Spleen (tissue), 11 donors: ENCODE measurements around the gene ACP4. TPM values are rescaled to one million over a fixed set of nuclear protein-coding genes. Genes with fewer than 3 reads are reported as not detected.

Experiments used
- DNase-seq: peaks from one replicate; pipeline ENCODE4 v3.0.0-alpha.2; 2020
- H3K27ac ChIP-seq, 8 donors: fragments of 200-600 bp; sonication (generic) in 7 of 8; 1 replicate in 4 of 8; 2 replicates in 4 of 8; pipeline versions ENCODE4 v1.5.0 to v1.8.0; 2016 to 2021; ENCODE audit warnings: inconsistent platforms in 4 of 8, mild to moderate bottlenecking in 4 of 8, moderate library complexity in 1 of 8
- H3K27me3 ChIP-seq, 7 donors: fragments of 200-600 bp; sonication (generic) in 6 of 7; replicated peaks in 1 of 7; 1 replicate in 4 of 7; 2 replicates in 3 of 7; pipeline versions ENCODE4 v1.5.0 to v1.8.0; 2016 to 2021; ENCODE audit warnings: inconsistent platforms in 3 of 7, mild to moderate bottlenecking in 1 of 7
- H3K36me3 ChIP-seq, 6 donors: fragments of 200-600 bp; sonication (generic) in 5 of 6; 1 replicate in 4 of 6; 2 replicates in 2 of 6; pipeline versions ENCODE4 v1.5.0 to v1.8.0; 2016 to 2021; ENCODE audit warnings: inconsistent platforms in 2 of 6
- H3K4me1 ChIP-seq, 6 donors: fragments of 200-600 bp; sonication (generic) in 5 of 6; 1 replicate in 3 of 6; 2 replicates in 3 of 6; pipeline versions ENCODE4 v1.5.0 to v1.8.0; 2016 to 2021; ENCODE audit warnings: inconsistent platforms in 3 of 6
- H3K4me3 ChIP-seq, 8 donors: fragments of 200-600 bp; sonication (generic) in 7 of 8; 1 replicate in 4 of 8; 2 replicates in 4 of 8; pipeline versions ENCODE4 v1.5.0 to v1.8.0; 2016 to 2021; ENCODE audit warnings: inconsistent platforms in 4 of 8, mild to moderate bottlenecking in 4 of 8, moderate library complexity in 2 of 8
- H3K9me3 ChIP-seq, 8 donors: fragments of 200-600 bp; sonication (generic) in 7 of 8; 1 replicate in 4 of 8; 2 replicates in 4 of 8; pipeline versions ENCODE4 v1.5.0 to v1.8.0; 2016 to 2021; ENCODE audit warnings: inconsistent platforms in 4 of 8
- CTCF ChIP-seq, 11 experiments: fragments of 200-600 bp in 7 of 11; fragments of 450-650 bp in 4 of 11; sonication (generic) in 4 of 11; IDR thresholded peaks in 8 of 11; conservative IDR thresholded peaks in 3 of 11; 1 replicate in 7 of 11; 2 replicates in 4 of 11; pipeline versions ENCODE4 v1.4.0 to v1.8.0; 2016 to 2021; ENCODE audit warnings: antibody characterized with exemption in 11 of 11, inconsistent platforms in 4 of 11, mild to moderate bottlenecking in 1 of 11
- POLR2A ChIP-seq, 3 donors: fragments of 450-650 bp; IDR thresholded peaks; one replicate each; pipeline ENCODE4 v1.5.1; 2017; ENCODE audit warnings: antibody characterized with exemption in 3 of 3, mild to moderate bottlenecking in 1 of 3
- POLR2AphosphoS5 ChIP-seq, 3 donors: sonication (generic); formaldehyde crosslinking; IDR thresholded peaks; one replicate each; pipeline ENCODE4 v1.5.1; 2017; ENCODE audit warnings: antibody characterized with exemption in 3 of 3
- WGBS, 5 donors: extraction: QIAGEN DNeasy Blood & Tissue Kit in 3 of 5; methylation state at CpG; one replicate each; pipeline versions ENCODE4 v1.1.5 to v1.1.7; 2013 to 2018; 5-methylcytosine and 5-hydroxymethylcytosine counted together
- intact Hi-C: fragments of 100-400 bp; cut with DNase I; formaldehyde crosslinking; loops from one replicate; pipeline ENCODE4 v1.15.0; 2023; ENCODE audit warnings: low total_unique reads
- polyA plus RNA-seq, 3 donors: library from polyadenylated mRNA; stranded (reverse); fragments of 200-250 nt; gene quantifications; one replicate each; pipeline ENCODE4 v1.2.1, GENCODE V29; 2013
- total RNA-seq, 7 donors: library from RNA; depleted of rRNA in 3 of 7; stranded (reverse); fragments of >200 nt in 3 of 7; fragmentation: NEBNext Ultra II Directional in 4 of 7; extraction: Animal tissue kit (Norgen Biotek cat#: 25700) in 4 of 7; gene quantifications; one replicate each; pipeline versions ENCODE4 v1.1.0 to v1.2.1, GENCODE V29; 2016 to 2021
- donor health status: healthy with polysubstance abuse.
- donor health status: DM: no; HTN: no; CAD: no; lungs with moderate emphysema.
- donor health status: DM: no; HTN: no; CAD: no.
- donor health status: Bipolar disorder and iron deficiency.
- donor health status: healthy.
- donor health status: DM: no; HTN: no; CAD: no.
- donor health status: DM: yes; HTN: yes; CAD: no.

The ACP4 gene
- total and polyA plus RNA-seq, 10 donors: not detected

- 2 to 4% (median 3%) methylated on average over 32 to 67 of the region's 67 CpGs for WGBS, 5 donors
- intact Hi-C loops: no loop called here
- peaks cover 0 to 17% (median 10%) of the 10 kb centered on the region in 6 donors for H3K4me1 ChIP-seq
- no peaks in the 10 kb centered on the region for H3K9me3 ChIP-seq
- H3K36me3 ChIP-seq: no peaks in the 10 kb centered on the region
- peak overlapping the region; percentile 34 to 75 (median 48) for H3K4me3 ChIP-seq
- TF ChIP-seq CTCF (IDR thresholded peaks at IDR 0.05 in 8 of 11, conservative IDR thresholded peaks at IDR 0.05 in 3 of 11): no peak
- peak; percentile 60 to 82 (median 80) for TF ChIP-seq POLR2AphosphoS5 (IDR thresholded peaks at IDR 0.05)
- DNase-seq: peak; percentile 90
- peaks cover 0 to 86% (median 14%) of the 10 kb centered on the region in 7 donors for H3K27me3 ChIP-seq
- peak overlapping the region in 2 of 8 donors; percentile 3 to 19 for H3K27ac ChIP-seq
These were observed 45.7 kb downstream of the ACP4 start for GRCh38 chr19:50835785-50836542.

- 45 to 52% (median 46%) methylated on average over 19 of the region's 19 CpGs for WGBS, 5 donors
- DNase-seq: peak; percentile 59
- peaks cover 0 to 86% (median 14%) of the 10 kb centered on the region in 7 donors for H3K27me3 ChIP-seq
- peak overlapping the region in 3 of 8 donors; percentile 51 to 75 (median 58) for H3K4me3 ChIP-seq
- H3K4me1 ChIP-seq: peaks cover 0 to 17% (median 10%) of the 10 kb centered on the region in 6 donors
- peaks cover 0 to 4% (median under 1%) of the 10 kb centered on the region in 8 donors for H3K9me3 ChIP-seq
- no peak for TF ChIP-seq POLR2AphosphoS5 (IDR thresholded peaks at IDR 0.05)
- no peak for TF ChIP-seq POLR2A (IDR thresholded peaks at IDR 0.05)
- TF ChIP-seq CTCF (IDR thresholded peaks at IDR 0.05 in 8 of 11, conservative IDR thresholded peaks at IDR 0.05 in 3 of 11): no peak
- no peak overlapping the region for H3K27ac ChIP-seq
- intact Hi-C loops: no loop called here
- no peaks in the 10 kb centered on the region for H3K36me3 ChIP-seq
These were observed 46.5 kb downstream of the ACP4 start for GRCh38 chr19:50836543-50837195.

- H3K4me1 ChIP-seq: peaks cover 0 to 17% (median 10%) of the 10 kb centered on the region in 6 donors
- no peak overlapping the region for H3K27ac ChIP-seq
- H3K9me3 ChIP-seq: peaks cover 0 to 11% (median 7%) of the 10 kb centered on the region in 8 donors
- DNase-seq: peak; percentile 41
- intact Hi-C loops: no loop called here
- no peaks in the 10 kb centered on the region for H3K36me3 ChIP-seq
- no peak overlapping the region for H3K4me3 ChIP-seq
- TF ChIP-seq POLR2A (IDR thresholded peaks at IDR 0.05) (no peak), CTCF (IDR thresholded peaks at IDR 0.05 in 8 of 11, conservative IDR thresholded peaks at IDR 0.05 in 3 of 11) (no peak), POLR2AphosphoS5 (IDR thresholded peaks at IDR 0.05) (no peak)
- WGBS, 5 donors: 75 to 87% (median 83%) methylated on average over 10 of the region's 10 CpGs
- peaks cover 0 to 82% (median 14%) of the 10 kb centered on the region in 7 donors for H3K27me3 ChIP-seq
These were observed 47.1 kb downstream of the ACP4 start for GRCh38 chr19:50837300-50837699.

- WGBS, 5 donors: 13 to 20% (median 18%) methylated on average over 6 of the region's 6 CpGs
- Histone ChIP-seq H3K27ac (no peak overlapping the region), H3K4me3 (no peak overlapping the region), H3K9me3 (peaks cover 0 to 20% (median 16%) of the 10 kb centered on the region in 8 donors), H3K4me1 (peaks cover 0 to 17% (median 10%) of the 10 kb centered on the region in 6 donors), H3K36me3 (no peaks in the 10 kb centered on the region), H3K27me3 (peaks cover 0 to 72% (median 14%) of the 10 kb centered on the region in 7 donors)
- TF ChIP-seq POLR2A (IDR thresholded peaks at IDR 0.05) (no peak), CTCF (IDR thresholded peaks at IDR 0.05 in 8 of 11, conservative IDR thresholded peaks at IDR 0.05 in 3 of 11) (no peak), POLR2AphosphoS5 (IDR thresholded peaks at IDR 0.05) (no peak)
- no peak for DNase-seq
- intact Hi-C loops: no loop called here
These were observed 48.0 kb downstream of the ACP4 start for GRCh38 chr19:50838239-50838638.
